ENCODE measurements around the gene KCNIP4.

KCNIP4 gene

DNA sequence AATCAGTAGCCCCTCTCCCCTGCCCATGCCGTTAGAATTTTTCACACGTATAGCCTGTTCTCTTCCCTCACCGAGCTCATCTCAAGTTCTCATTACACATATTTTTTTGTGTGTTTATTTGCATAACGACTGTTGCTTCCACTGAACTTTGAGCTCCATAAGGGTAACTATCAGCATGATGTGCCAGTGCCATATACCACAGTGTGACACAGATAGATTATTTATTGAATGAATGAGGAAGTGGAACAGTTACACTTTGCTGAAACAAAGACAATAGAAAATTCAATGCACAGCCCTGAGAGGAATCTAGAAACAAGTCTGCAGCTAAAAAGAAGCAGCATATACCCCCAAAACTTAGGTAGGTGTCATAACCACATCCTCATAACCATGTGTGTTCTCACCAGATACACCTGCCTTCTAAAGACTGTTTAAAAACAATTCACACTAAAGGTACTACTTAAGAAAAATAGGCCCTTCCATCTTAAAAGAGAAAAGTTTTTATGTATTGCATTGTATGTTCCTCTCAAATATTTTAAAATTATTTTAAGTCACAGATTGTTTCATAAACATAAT lies 858.4 kb downstream of the KCNIP4 start:
- no peak overlapping the region for H3K27ac ChIP-seq
- H3K4me1 ChIP-seq (ENCODE audit: control insufficient read depth in 1 of 2, insufficient read depth in 1 of 2, low read depth in 1 of 2, low read length in 1 of 2), result no peaks in the 10 kb centered on the region
- no peaks in the 10 kb centered on the region for H3K9me3 ChIP-seq
- TF ChIP-seq, protein P1, sequence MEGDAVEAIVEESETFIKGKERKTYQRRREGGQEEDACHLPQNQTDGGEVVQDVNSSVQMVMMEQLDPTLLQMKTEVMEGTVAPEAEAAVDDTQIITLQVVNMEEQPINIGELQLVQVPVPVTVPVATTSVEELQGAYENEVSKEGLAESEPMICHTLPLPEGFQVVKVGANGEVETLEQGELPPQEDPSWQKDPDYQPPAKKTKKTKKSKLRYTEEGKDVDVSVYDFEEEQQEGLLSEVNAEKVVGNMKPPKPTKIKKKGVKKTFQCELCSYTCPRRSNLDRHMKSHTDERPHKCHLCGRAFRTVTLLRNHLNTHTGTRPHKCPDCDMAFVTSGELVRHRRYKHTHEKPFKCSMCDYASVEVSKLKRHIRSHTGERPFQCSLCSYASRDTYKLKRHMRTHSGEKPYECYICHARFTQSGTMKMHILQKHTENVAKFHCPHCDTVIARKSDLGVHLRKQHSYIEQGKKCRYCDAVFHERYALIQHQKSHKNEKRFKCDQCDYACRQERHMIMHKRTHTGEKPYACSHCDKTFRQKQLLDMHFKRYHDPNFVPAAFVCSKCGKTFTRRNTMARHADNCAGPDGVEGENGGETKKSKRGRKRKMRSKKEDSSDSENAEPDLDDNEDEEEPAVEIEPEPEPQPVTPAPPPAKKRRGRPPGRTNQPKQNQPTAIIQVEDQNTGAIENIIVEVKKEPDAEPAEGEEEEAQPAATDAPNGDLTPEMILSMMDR (IDR thresholded peaks at IDR 0.05), result no peak
- H3K4me3 ChIP-seq (ENCODE audit: low read depth in 1 of 2, low read length in 1 of 2), result no peak overlapping the region
- no peaks in the 10 kb centered on the region for H3K27me3 ChIP-seq
- H3K36me3 ChIP-seq, result no peaks in the 10 kb centered on the region

DNA sequence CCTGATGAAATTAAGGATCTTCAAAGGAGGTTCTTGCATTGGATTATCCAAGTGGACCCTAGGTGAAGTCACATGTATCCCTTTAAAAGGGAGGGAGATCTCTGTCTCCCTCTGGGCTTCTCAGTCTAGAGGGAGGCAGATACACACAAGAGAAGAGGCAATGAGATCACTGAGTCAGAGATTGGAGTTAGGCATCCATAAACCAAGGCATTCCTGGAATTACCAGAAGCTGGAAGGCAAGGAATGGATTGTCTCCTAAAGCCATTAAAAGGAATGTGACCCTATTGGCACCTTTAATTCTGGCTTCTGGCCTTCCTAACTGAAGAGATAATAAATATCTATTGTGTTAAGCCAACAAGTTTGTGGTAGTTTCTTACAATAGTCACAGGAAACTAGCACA lies 865.2 kb downstream of the KCNIP4 start:
- Histone ChIP-seq H3K27ac (no peak overlapping the region), H3K4me3 (ENCODE audit: low read depth in 1 of 2, low read length in 1 of 2) (no peak overlapping the region), H3K4me1 (ENCODE audit: control insufficient read depth in 1 of 2, insufficient read depth in 1 of 2, low read depth in 1 of 2, low read length in 1 of 2) (no peaks in the 10 kb centered on the region), H3K27me3 (no peaks in the 10 kb centered on the region), H3K9me3 (no peaks in the 10 kb centered on the region), H3K36me3 (no peaks in the 10 kb centered on the region)
- TF ChIP-seq, protein P1 (IDR thresholded peaks at IDR 0.05), result no peak

DNA sequence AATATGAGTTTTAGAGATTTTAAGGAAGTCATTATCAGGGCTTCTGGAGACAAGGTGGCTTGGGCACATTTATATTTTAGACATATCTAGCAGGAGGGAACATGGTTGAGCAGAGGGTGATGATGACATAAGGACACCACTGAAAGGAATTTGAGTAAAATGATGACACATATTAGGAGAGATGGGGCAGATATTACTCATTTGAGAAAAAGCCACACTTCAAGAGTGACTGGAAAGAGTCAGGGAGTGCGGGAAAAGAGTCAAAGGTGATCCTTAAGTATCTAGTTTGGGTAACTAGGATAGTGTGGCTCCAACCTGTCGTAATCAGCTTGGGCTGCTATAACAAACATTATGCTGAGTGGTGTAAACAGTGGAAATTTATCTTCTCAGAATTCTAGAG lies 870.6 kb downstream of the KCNIP4 start:
- Histone ChIP-seq H3K4me3 (ENCODE audit: low read depth in 1 of 2, low read length in 1 of 2) (no peak overlapping the region), H3K27ac (no peak overlapping the region), H3K4me1 (ENCODE audit: control insufficient read depth in 1 of 2, insufficient read depth in 1 of 2, low read depth in 1 of 2, low read length in 1 of 2) (no peaks in the 10 kb centered on the region), H3K36me3 (no peaks in the 10 kb centered on the region), H3K27me3 (no peaks in the 10 kb centered on the region), H3K9me3 (no peaks in the 10 kb centered on the region)
- TF ChIP-seq, protein P1 (IDR thresholded peaks at IDR 0.05), result no peak

DNA sequence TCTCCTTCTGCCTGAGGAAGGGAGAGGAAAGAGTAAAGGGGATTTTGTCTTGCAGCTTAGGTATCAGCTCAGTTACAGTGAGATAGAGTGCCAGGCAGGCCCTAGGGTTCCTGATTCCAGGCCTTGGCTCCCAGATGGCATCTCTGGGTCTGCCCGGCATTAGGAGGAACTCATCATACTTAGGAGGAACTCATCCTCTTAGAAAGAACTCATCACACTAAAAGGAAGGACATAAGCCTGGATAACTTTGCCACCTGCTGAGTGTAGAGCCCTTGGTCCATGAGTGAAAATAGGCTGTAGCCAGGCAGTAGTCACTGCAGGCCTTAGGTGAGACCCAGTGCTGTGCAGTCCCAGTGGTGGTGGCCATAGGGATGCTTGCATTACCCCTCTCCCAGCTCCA lies 881.2 kb downstream of the KCNIP4 start:
- no peaks in the 10 kb centered on the region for H3K4me1 ChIP-seq (ENCODE audit: control insufficient read depth in 1 of 2, insufficient read depth in 1 of 2, low read depth in 1 of 2, low read length in 1 of 2)
- no peak overlapping the region for H3K4me3 ChIP-seq (ENCODE audit: low read depth in 1 of 2, low read length in 1 of 2)
- no peaks in the 10 kb centered on the region for H3K27me3 ChIP-seq
- H3K36me3 ChIP-seq, result no peaks in the 10 kb centered on the region
- no peak overlapping the region for H3K27ac ChIP-seq
- TF ChIP-seq, protein P1 (IDR thresholded peaks at IDR 0.05), result no peak
- no peaks in the 10 kb centered on the region for H3K9me3 ChIP-seq

DNA sequence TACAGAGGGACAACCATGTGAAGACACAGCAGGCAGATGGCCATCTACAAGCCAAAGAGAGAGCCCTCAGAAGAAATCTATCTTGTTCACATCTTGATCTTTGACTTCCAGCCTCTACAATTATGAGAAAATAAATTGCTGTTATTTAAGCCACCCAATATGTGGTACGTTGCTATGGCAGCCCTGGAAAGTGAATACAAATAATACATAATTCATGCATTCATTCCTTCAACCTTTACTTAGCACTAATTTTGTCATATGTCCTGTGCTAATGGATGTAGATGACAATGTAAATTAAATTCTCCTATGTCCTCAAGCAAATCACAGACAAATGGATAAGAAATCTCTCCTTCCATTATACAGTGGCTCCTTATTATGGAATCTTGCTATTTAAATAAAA lies 886.7 kb downstream of the KCNIP4 start:
- Histone ChIP-seq H3K9me3 (no peaks in the 10 kb centered on the region), H3K27ac (no peak overlapping the region), H3K4me1 (ENCODE audit: control insufficient read depth in 1 of 2, insufficient read depth in 1 of 2, low read depth in 1 of 2, low read length in 1 of 2) (no peaks in the 10 kb centered on the region), H3K27me3 (no peaks in the 10 kb centered on the region), H3K4me3 (ENCODE audit: low read depth in 1 of 2, low read length in 1 of 2) (no peak overlapping the region), H3K36me3 (no peaks in the 10 kb centered on the region)
- TF ChIP-seq, protein P1 (IDR thresholded peaks at IDR 0.05), result no peak

DNA sequence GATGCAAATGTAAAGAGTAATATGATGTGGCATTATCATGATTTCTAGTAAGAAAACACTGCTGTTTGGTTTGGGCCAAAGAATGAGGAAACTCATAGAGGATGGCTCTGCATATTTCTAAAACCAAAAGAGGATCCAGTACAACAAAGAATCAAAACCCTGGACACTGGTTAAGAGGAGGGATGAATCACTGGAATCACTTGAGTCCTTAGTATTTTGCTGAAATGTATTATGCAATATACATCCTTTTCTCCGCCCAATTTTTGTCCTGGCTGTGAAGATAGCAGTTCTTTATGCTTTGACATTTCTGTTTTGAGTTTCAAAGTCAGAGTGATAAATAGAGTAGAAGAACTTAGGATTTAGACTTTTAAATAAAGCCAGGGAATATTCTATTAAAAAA lies 902.4 kb downstream of the KCNIP4 start:
- TF ChIP-seq, protein P1 (IDR thresholded peaks at IDR 0.05), result no peak
- Histone ChIP-seq H3K27ac (no peak overlapping the region), H3K9me3 (no peaks in the 10 kb centered on the region), H3K36me3 (no peaks in the 10 kb centered on the region), H3K4me3 (ENCODE audit: low read depth in 1 of 2, low read length in 1 of 2) (no peak overlapping the region), H3K27me3 (no peaks in the 10 kb centered on the region), H3K4me1 (ENCODE audit: control insufficient read depth in 1 of 2, insufficient read depth in 1 of 2, low read depth in 1 of 2, low read length in 1 of 2) (no peaks in the 10 kb centered on the region)

Data from neutrophil (primary cell).